Raji (cell line): ENCODE measurements around the gene CARD8.

Experiments used
- POLR2A ChIP-seq: IDR thresholded peaks from 2 replicates; pipeline ENCODE4 v1.6.1; 2011; ENCODE audit warnings: low read depth, low read length, control low read depth; ENCODE audit not compliant: insufficient read depth

Gene CARD8

GRCh38 chr19:48169578-48169938, 86.2 kb downstream of the CARD8 start:
- TF ChIP-seq POLR2A: no peak

- no peak for TF ChIP-seq POLR2A
Measured at GRCh38 chr19:48168689-48169088, 87.0 kb downstream of the CARD8 start.

DNA sequence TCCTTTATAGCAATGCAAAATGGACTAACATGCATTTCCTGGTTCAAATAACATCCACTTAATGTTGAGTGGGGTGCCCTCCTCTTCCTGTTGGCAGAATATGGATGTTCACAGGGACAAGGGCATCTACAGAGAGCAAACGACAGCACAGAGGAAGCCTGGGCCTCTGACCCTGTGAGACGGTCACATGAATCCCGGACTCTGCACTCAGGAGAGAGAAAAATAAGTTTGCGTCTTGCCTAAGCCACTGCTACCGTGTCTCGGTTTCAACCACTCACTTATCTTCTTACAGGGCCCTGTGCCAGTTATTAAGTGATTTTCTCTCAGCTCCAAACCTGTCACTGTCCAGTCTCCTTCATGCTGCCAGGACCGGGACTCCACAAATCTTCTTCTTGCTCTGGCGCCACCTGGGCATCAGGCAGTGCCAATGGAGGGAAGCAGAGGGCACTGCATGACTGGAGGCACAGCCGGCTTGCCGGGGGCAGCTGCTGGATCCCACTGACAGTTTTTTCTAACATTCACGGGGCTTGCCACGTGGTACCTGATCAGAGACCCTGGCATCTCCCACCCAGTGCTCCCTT, 97.4 kb downstream of the CARD8 start:
- TF ChIP-seq POLR2A: no peak
